Suprapubic skin (tissue), 4 donors: ENCODE measurements around the gene OR6Q1.

Source experiments
- CTCF ChIP-seq, 2 donors: fragments of 200-600 bp in 1 of 2; fragments of 450-650 bp in 1 of 2; sonication (generic) in 1 of 2; IDR thresholded peaks; one replicate each; pipeline ENCODE4 v1.5.1; 2016 to 2019; ENCODE audit warnings: antibody characterized with exemption in 2 of 2, mild to moderate bottlenecking in 1 of 2, moderate library complexity in 1 of 2
- EP300 ChIP-seq: sonication (generic); formaldehyde crosslinking; IDR thresholded peaks from one replicate; pipeline ENCODE4 v1.6.1; 2017; ENCODE audit warnings: antibody characterized with exemption
- POLR2A ChIP-seq, 2 donors: fragments of 450-650 bp; IDR thresholded peaks; one replicate each; pipeline ENCODE4 v1.6.1; 2017; ENCODE audit warnings: antibody characterized with exemption in 2 of 2, mild to moderate bottlenecking in 2 of 2, moderate library complexity in 2 of 2
- POLR2AphosphoS5 ChIP-seq, 3 donors: sonication (generic); formaldehyde crosslinking; IDR thresholded peaks; one replicate each; pipeline ENCODE4 v1.6.1; 2017; ENCODE audit warnings: antibody characterized with exemption in 3 of 3

- TF ChIP-seq POLR2A (IDR thresholded peaks at IDR 0.05) (no peak), CTCF (IDR thresholded peaks at IDR 0.05) (no peak), POLR2AphosphoS5 (IDR thresholded peaks at IDR 0.05) (no peak), EP300 (no peak)
These were observed 12.6 kb downstream of the OR6Q1 start for GRCh38 chr11:58043379-58043778.
